ENCODE data around the gene PKD2L1. TPM values are rescaled to one million over a fixed set of nuclear protein-coding genes. Genes with fewer than 3 reads are reported as not detected.

PKD2L1 gene
- not detected in 2 replicates for total RNA-seq

DNA sequence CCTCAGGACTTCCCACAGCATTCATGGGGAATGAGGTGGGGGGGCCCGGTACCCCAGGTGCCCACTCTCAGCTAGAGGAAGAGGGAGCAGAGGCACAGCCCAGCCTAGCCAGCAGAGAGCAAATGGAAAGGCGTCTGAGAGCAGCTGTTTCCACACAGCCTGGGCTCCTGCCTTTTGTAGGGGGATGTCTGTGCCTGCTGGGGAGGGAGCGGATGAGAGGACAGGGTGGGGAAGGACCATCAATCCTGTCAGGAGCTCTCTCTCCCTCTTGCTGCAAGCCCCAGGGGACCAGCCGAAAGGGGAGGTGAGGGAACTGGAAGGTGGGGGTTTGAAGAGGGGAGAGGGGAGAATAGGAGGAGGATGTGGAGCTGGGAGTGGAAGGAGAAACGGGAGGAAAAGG lies at the start of gene PKD2L1:
Gene PKD2L1 (minus strand): TSS at position 150 of the 400 bp plus-strand sequence. CDS start 125 bp downstream, at position 25.

DNA sequence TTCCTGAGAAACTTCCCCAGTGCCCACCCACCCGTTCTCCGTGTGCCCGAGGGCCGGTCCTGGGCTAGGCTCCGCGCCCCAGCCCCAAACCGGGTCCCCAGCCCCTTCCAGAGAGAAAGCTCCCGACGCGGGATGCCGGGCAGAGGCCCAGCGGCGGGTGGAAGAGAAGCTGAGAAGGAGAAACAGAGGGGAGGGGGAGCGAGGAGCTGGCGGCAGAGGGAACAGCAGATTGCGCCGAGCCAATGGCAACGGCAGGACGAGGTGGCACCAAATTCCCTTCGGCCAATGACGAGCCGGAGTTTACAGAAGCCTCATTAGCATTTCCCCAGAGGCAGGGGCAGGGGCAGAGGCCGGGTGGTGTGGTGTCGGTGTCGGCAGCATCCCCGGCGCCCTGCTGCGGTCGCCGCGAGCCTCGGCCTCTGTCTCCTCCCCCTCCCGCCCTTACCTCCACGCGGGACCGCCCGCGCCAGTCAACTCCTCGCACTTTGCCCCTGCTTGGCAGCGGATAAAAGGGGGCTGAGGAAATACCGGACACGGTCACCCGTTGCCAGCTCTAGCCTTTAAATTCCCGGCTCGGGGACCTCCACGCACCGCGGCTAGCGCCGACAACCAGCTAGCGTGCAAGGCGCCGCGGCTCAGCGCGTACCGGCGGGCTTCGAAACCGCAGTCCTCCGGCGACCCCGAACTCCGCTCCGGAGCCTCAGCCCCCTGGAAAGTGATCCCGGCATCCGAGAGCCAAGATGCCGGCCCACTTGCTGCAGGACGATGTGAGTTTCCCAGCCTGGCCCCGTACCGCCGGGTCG lies 16.9 kb upstream of the PKD2L1 start, which contains the start of gene SCD:
Gene SCD (plus strand): TSS at position 469 of the 803 bp plus-strand sequence. CDS start 272 bp downstream, at position 741.

DNA sequence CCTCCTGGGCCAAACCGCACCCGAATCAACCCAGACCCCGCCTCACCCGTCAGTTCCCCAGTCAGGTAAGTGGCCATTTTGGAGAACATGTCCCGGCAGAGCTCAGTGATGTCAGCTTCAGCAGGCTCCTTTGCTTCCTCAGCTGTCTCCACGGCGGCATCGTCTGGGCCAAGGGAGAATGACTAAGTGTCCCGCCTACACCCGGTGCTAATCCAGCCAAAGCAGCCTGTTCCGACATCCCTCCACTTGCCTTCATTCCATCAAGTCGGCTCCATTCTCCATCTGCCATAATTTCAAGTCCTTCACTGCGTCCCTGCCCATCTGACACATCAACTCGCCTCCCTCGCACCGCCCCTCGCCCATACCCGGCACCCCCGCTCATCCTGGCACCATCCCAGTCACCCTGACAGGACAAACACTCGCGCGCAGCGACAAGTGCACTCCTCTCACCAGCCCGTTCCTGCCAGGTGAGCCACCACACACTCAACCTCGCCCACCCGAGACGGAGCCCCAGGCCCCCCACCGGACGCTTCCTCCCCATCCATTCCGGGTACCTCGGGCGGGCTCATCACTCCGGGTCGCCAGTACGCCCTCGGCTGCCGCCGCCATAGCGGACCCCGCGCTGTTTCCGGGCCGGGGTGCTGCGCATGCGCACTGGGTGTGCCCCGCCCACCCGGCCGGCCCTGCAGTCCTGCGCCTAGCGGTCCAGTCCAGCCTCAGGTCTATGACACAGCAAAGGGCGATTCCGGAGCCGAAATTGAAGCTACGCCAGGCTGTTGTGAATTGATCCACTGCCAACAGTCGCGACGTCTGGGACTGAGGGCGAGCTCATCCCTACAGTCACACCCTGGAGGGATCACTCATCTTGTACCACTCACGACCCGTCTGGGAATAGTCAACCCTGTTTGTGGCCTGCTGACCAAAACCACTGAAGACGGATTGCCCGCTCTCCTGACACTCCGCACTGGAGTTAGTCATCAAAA lies 43.7 kb downstream of the PKD2L1 start, which contains the start of gene BLOC1S2:
Gene BLOC1S2 (minus strand): TSS at position 630 of the 983 bp plus-strand sequence. CDS start 21 bp downstream, at position 609.

DNA sequence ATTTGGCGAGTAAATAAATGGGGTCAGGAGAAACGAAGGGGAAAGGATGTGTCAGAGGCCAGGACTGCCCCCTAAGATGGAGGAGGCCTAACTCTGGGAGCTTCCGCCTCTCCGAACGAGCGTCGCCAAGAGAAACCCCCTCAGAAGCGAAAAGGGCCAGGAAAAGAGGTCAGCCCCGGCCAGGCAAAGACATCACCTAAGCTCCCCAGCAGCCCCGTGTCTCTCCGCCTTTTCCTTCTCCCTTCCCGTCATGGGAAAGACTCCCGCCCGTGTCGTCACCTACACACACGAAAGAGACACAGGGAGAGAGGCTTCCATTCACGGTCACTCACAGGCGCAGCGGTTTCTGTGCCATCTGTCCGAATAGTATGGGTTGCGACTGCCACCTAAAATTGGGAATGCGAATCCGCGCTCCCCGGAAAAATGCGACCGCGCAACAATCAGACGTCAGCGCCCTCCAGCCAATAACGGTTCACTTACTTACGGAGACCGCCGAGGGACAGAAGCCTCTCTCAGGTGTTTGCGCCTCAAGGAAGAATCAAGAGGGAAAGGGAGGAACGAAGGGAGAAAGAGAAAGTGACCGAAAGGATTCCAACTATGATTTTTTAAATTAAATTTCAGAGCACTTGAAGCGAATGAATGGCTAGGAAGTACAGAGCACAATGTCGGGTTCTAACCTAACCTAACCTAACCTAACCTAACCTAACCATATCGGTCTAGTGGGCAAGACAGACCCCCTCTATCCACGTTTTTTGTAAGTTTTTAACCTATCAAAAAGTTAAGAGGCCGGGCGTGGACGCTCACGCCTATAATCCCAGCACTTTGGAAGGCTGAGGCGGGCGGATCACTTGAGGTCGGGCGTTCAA lies 62.6 kb downstream of the PKD2L1 start, which contains the start of gene CWF19L1:
Gene CWF19L1 (minus strand): TSS at position 400 of the 866 bp plus-strand sequence. CDS start 45 bp downstream, at position 355.

Small RNA genes lying within 50 kb of the gene (small RNA-seq; reads per million reads assigned to genes)
- not detected for gene RNU6-422P

Other genes starting within 250 kb of the PKD2L1 start
- gene CPN1, start 248.4 kb downstream of the PKD2L1 start, total RNA-seq: not detected in 2 replicates
- gene ERLIN1, start 144.2 kb downstream of the PKD2L1 start, total RNA-seq: 34.7 and 35.0 TPM in 2 replicates
- 20.0 and 22.9 TPM in 2 replicates for gene CHUK, start 100.6 kb downstream of the PKD2L1 start, total RNA-seq
- 16.2 and 16.8 TPM in 2 replicates for gene CWF19L1, start 62.6 kb downstream of the PKD2L1 start, total RNA-seq
- gene BLOC1S2, start 43.5 kb downstream of the PKD2L1 start, total RNA-seq: 20.4 and 33.2 TPM in 2 replicates
- 856 and 1,449 TPM in 2 replicates for gene SCD, start 17.0 kb upstream of the PKD2L1 start, total RNA-seq
- not detected in 2 replicates for gene WNT8B, start 132.8 kb upstream of the PKD2L1 start, total RNA-seq
- gene SEC31B, start 189.6 kb upstream of the PKD2L1 start, total RNA-seq: 5.1 and 7.1 TPM in 2 replicates
- 81.3 and 86.6 TPM in 2 replicates for gene NDUFB8, start 199.6 kb upstream of the PKD2L1 start, total RNA-seq
- 9.9 and 11.2 TPM in 2 replicates for gene HIF1AN, start 205.7 kb upstream of the PKD2L1 start, total RNA-seq

All from hair follicle dermal papilla cell (primary cell).